PC-9 (cell line): ENCODE results near the gene SFSWAP. TPM values are rescaled to one million over a fixed set of nuclear protein-coding genes. Genes with fewer than 3 reads are reported as not detected.

ENCODE experiments used
- BruUV-seq: library from RNA; stranded (reverse); fragments of 400-500 nt; replicated peaks from 2 replicates; lab custom pipeline; 2021; lab: Mats Ljungman, UMichigan
- CTCF ChIA-PET: fragments of 300-600 bp; sonication (Branson Sonifier 250); formaldehyde crosslinking; loops from one replicate; lab custom pipeline; 2022; ENCODE audit warnings: antibody characterized with exemption; lab: Charles Lee
- POLR2A ChIA-PET: fragments of 300-600 bp; sonication (Branson Sonifier 250); formaldehyde crosslinking; loops from one replicate; lab custom pipeline; 2022; ENCODE audit warnings: antibody characterized with exemption; ENCODE audit not compliant: unreplicated experiment; lab: Charles Lee
- DNase-seq, 2 experiments: peaks; one replicate each; pipeline versions ENCODE4 v3.0.0 to v3.0.0-alpha.2; 2015 to 2022; ENCODE audit warnings: mixed read lengths in 1 of 2
- H2AFZ ChIP-seq: fragments of 200-600 bp; sonication (generic); 2 replicates; pipeline ENCODE4 v1.8.1; 2017; ENCODE audit warnings: antibody characterized with exemption
- H3F3A ChIP-seq: fragments of 200-600 bp; sonication (generic); 2 replicates; pipeline ENCODE4 v1.8.1; 2017; ENCODE audit warnings: antibody characterized with exemption, mild to moderate bottlenecking, low read depth; ENCODE audit not compliant: insufficient read depth
- H3K27ac ChIP-seq: fragments of 200-600 bp; sonication (generic); 2 replicates; pipeline ENCODE4 v1.6.1; 2016; ENCODE audit warnings: mixed run types
- H3K27me3 ChIP-seq: fragments of 200-600 bp; sonication (generic); 2 replicates; pipeline ENCODE4 v1.6.1; 2016; ENCODE audit warnings: low read depth, mixed run types; ENCODE audit not compliant: insufficient read depth
- H3K36me3 ChIP-seq: fragments of 200-600 bp; sonication (generic); 2 replicates; pipeline ENCODE4 v1.6.1; 2016; ENCODE audit warnings: low read depth, mixed run types
- H3K4me1 ChIP-seq: fragments of 200-600 bp; sonication (generic); replicated peaks from 2 replicates; pipeline ENCODE4 v1.6.1; 2016; ENCODE audit warnings: mixed run types; ENCODE audit not compliant: insufficient read depth
- H3K4me2 ChIP-seq: fragments of 200-600 bp; sonication (generic); 2 replicates; pipeline ENCODE4 v1.6.1; 2017; ENCODE audit warnings: mixed run types
- H3K4me3 ChIP-seq: fragments of 200-600 bp; sonication (generic); 2 replicates; pipeline ENCODE4 v1.6.1; 2016; ENCODE audit warnings: mixed run types
- H3K79me2 ChIP-seq: fragments of 200-600 bp; sonication (generic); 2 replicates; pipeline ENCODE4 v1.6.1; 2017; ENCODE audit warnings: low read depth, mixed run types
- H3K9me2 ChIP-seq: fragments of 200-600 bp; sonication (generic); 2 replicates; pipeline ENCODE4 v1.8.1; 2017; ENCODE audit warnings: mild to moderate bottlenecking; ENCODE audit not compliant: insufficient read depth
- H3K9me3 ChIP-seq: fragments of 200-600 bp; sonication (generic); 2 replicates; pipeline ENCODE4 v1.8.1; 2016; ENCODE audit warnings: low read depth; ENCODE audit not compliant: insufficient read depth
- H4K20me1 ChIP-seq: fragments of 200-600 bp; sonication (generic); 2 replicates; pipeline ENCODE4 v1.8.1; 2017; ENCODE audit not compliant: insufficient read depth
- CTCF ChIP-seq: fragments of 200-600 bp; sonication (generic); conservative IDR thresholded peaks from 2 replicates; pipeline ENCODE4 v1.6.1; 2017; ENCODE audit warnings: mixed run types, antibody characterized with exemption, mild to moderate bottlenecking, moderate library complexity
- EZH2 ChIP-seq: fragments of 200-600 bp; sonication (generic); IDR thresholded peaks from 2 replicates; pipeline ENCODE4 v1.8.0; 2017; ENCODE audit warnings: antibody characterized with exemption, low read depth
- intact Hi-C: fragments of 100-400 bp; cut with micrococcal nuclease; formaldehyde crosslinking; loops from one replicate; pipeline ENCODE4 v1.10.0; 2022; ENCODE audit not compliant: unreplicated experiment
- total RNA-seq: library from RNA; stranded (reverse); gene quantifications from 2 replicates; pipeline ENCODE4 v1.2.3, GENCODE V29; 2021

Gene SFSWAP
- total RNA-seq, 1 experiment from 2014 or later: 40.7 TPM

GRCh38 chr12:131835616-131836171 lies 124.8 kb downstream of the SFSWAP start:
- no peak for DNase-seq
- H3K79me2 ChIP-seq: no peaks in the 10 kb centered on the region
- no peaks in the 10 kb centered on the region for H4K20me1 ChIP-seq
- no peak overlapping the region for H3K4me3 ChIP-seq
- TF ChIP-seq CTCF (no peak), EZH2 (no peak)
- H2AFZ ChIP-seq: no peak overlapping the region
- no peaks in the 10 kb centered on the region for H3K36me3 ChIP-seq
- BruUV-seq: no TSS peak
- POLR2A ChIA-PET: interaction anchor here (0.6 kb wide), 1 partner anchor 51 kb away, joined by 6 read pairs; no protein-coding TSS in a partner anchor
- peaks cover 18% of the 10 kb centered on the region for H3F3A ChIP-seq
- CTCF ChIA-PET: interaction anchor here (0.5 to 0.7 kb wide), 4 partner anchors 35 to 725 kb away, joined by 3 to 7 read pairs (median 4); no protein-coding TSS in a partner anchor
- H3K4me1 ChIP-seq: peaks cover 17% of the 10 kb centered on the region; the same call in 1 of the 2 replicates
- no peaks in the 10 kb centered on the region for H3K9me3 ChIP-seq
- 0 out of 2 replicates have a peak overlapping the region, but pooled peaks have one; percentile 14 for H3K4me2 ChIP-seq
- H3K27me3 ChIP-seq: no peaks in the 10 kb centered on the region
- H3K27ac ChIP-seq: no peak overlapping the region
- H3K9me2 ChIP-seq: no peaks in the 10 kb centered on the region
- intact Hi-C loops: loop anchor here (5.0 kb wide), 1 partner anchor 167 kb away; no protein-coding TSS in a partner anchor

- peaks cover 13% of the 10 kb centered on the region for H3F3A ChIP-seq
- H3K79me2 ChIP-seq: no peaks in the 10 kb centered on the region
- H2AFZ ChIP-seq: no peak overlapping the region
- H3K27me3 ChIP-seq: no peaks in the 10 kb centered on the region
- no peaks in the 10 kb centered on the region for H3K9me2 ChIP-seq
- H4K20me1 ChIP-seq: no peaks in the 10 kb centered on the region
- no peak for DNase-seq
- intact Hi-C loops: loop anchor here (5.0 kb wide), 1 partner anchor 166 kb away; no protein-coding TSS in a partner anchor
- peaks cover 17% of the 10 kb centered on the region; the same call in 1 of the 2 replicates for H3K4me1 ChIP-seq
- POLR2A ChIA-PET: no interaction called here
- no TSS peak for BruUV-seq
- TF ChIP-seq CTCF (peak; percentile 56; the same call in 1 of the 2 replicates), EZH2 (no peak)
- H3K9me3 ChIP-seq: no peaks in the 10 kb centered on the region
- no peaks in the 10 kb centered on the region for H3K36me3 ChIP-seq
- no peak overlapping the region for H3K4me3 ChIP-seq
- H3K4me2 ChIP-seq: no peak overlapping the region
- CTCF ChIA-PET: interaction anchor here (0.5 to 0.7 kb wide), 4 partner anchors 35 to 725 kb away, joined by 3 to 7 read pairs (median 4); no protein-coding TSS in a partner anchor
- no peak overlapping the region for H3K27ac ChIP-seq
Measured at GRCh38 chr12:131836193-131836592, 125.3 kb downstream of the SFSWAP start.

GRCh38 chr12:131836714-131837397 lies 126.0 kb downstream of the SFSWAP start:
- Histone ChIP-seq H3K27me3 (no peaks in the 10 kb centered on the region), H3K36me3 (no peaks in the 10 kb centered on the region), H3F3A (peaks cover 13% of the 10 kb centered on the region), H3K79me2 (no peaks in the 10 kb centered on the region), H3K4me3 (no peak overlapping the region), H4K20me1 (no peaks in the 10 kb centered on the region), H3K9me2 (no peaks in the 10 kb centered on the region), H3K27ac (no peak overlapping the region), H3K4me2 (no peak overlapping the region), H3K9me3 (no peaks in the 10 kb centered on the region), H3K4me1 (peaks cover 17% of the 10 kb centered on the region; the same call in 1 of the 2 replicates), H2AFZ (no peak overlapping the region)
- DNase-seq: no peak
- TF ChIP-seq EZH2: no peak
- no peak for TF ChIP-seq CTCF
- intact Hi-C loops: loop anchor here (5.0 kb wide), 1 partner anchor 165 kb away; no protein-coding TSS in a partner anchor
- BruUV-seq: no TSS peak
- ChIA-PET POLR2A (no interaction called here), CTCF (no interaction called here)
